GM21737 (cell line): Measurements from ENCODE around the gene FSTL5.
"Not testable (repeated sequence)": the region's sequence is repeated elsewhere in the genome, so short reads cannot be mapped to it uniquely, and the experiment has no call there.

Source experiments
- ATAC-seq: cut with Tn5 transposase; IDR thresholded peaks from one replicate; pipeline ENCODE4 v1.9.1; 2021; ENCODE audit warnings: mild to moderate bottlenecking, moderate library complexity; ENCODE audit not compliant: unreplicated experiment

FSTL5 gene

GRCh38 chr4:161856711-161857326, 307.0 kb downstream of the FSTL5 start:
- no peak for ATAC-seq

- ATAC-seq: no peak
Observed at GRCh38 chr4:161850631-161851030, 313.2 kb downstream of the FSTL5 start.

- ATAC-seq: no peak
Observed at GRCh38 chr4:161841759-161842158, 322.0 kb downstream of the FSTL5 start.

- no peak for ATAC-seq
Observed at GRCh38 chr4:161829591-161829990, 334.2 kb downstream of the FSTL5 start.

- no peak for ATAC-seq
Observed at GRCh38 chr4:161828061-161828460, 335.7 kb downstream of the FSTL5 start.

- ATAC-seq: no peak
Observed at GRCh38 chr4:161827013-161827412, 336.8 kb downstream of the FSTL5 start.

- ATAC-seq: no peak
Observed at GRCh38 chr4:161823450-161823849, 340.4 kb downstream of the FSTL5 start.

- ATAC-seq: no peak
Observed at GRCh38 chr4:161822174-161822573, 341.6 kb downstream of the FSTL5 start.

- ATAC-seq: no peak
Observed at GRCh38 chr4:161817914-161818313, 345.9 kb downstream of the FSTL5 start.

- ATAC-seq: no peak
Observed at GRCh38 chr4:161816958-161817357, 346.8 kb downstream of the FSTL5 start.

GRCh38 chr4:161815841-161816240, 348.0 kb downstream of the FSTL5 start:
- ATAC-seq: no peak

- ATAC-seq: no peak
Observed at GRCh38 chr4:161813889-161814288, 349.9 kb downstream of the FSTL5 start.

- ATAC-seq: no peak
Observed at GRCh38 chr4:161813389-161813788, 350.4 kb downstream of the FSTL5 start.

GRCh38 chr4:161803171-161803570, 360.6 kb downstream of the FSTL5 start:
- no peak for ATAC-seq

GRCh38 chr4:161799710-161800109, 364.1 kb downstream of the FSTL5 start:
- no peak for ATAC-seq

GRCh38 chr4:161792991-161793390, 370.8 kb downstream of the FSTL5 start:
- no peak for ATAC-seq

GRCh38 chr4:161791796-161792556, 371.8 kb downstream of the FSTL5 start:
- ATAC-seq: no peak

GRCh38 chr4:161767116-161767515, 396.7 kb downstream of the FSTL5 start:
- no peak for ATAC-seq

GRCh38 chr4:161762796-161763195, 401.0 kb downstream of the FSTL5 start:
- ATAC-seq: no peak

- no peak for ATAC-seq
Observed at GRCh38 chr4:161760008-161760407, 403.8 kb downstream of the FSTL5 start.

GRCh38 chr4:161758412-161758811, 405.4 kb downstream of the FSTL5 start:
- not testable (repeated sequence) for ATAC-seq

GRCh38 chr4:161728929-161729328, 434.9 kb downstream of the FSTL5 start:
- ATAC-seq: no peak

GRCh38 chr4:161721947-161722346, 441.9 kb downstream of the FSTL5 start:
- no peak for ATAC-seq
